Heart left ventricle (tissue), 16 donors: Measurements from ENCODE around the gene NR2F2. TPM values are rescaled to one million over a fixed set of nuclear protein-coding genes. Genes with fewer than 3 reads are reported as not detected.

Source experiments
- ATAC-seq, 4 donors: fragments of 200-7000 bp; cut with Tn5 transposase; one replicate each; pipeline ENCODE4 v1.9.1; 2020 to 2022; ENCODE audit warnings: moderate library complexity in 4 of 4, mild to moderate bottlenecking in 3 of 4, moderate number of reproducible peaks in 1 of 4
- DNase-seq, 5 donors: peaks; one replicate each; pipeline ENCODE4 v3.0.0-alpha.2; 2020
- H3K27ac ChIP-seq, 12 donors: fragments of 200-600 bp; sonication (generic) in 4 of 12; one replicate each; pipeline versions ENCODE4 v1.5.0 to v1.8.0; 2016 to 2022; ENCODE audit warnings: mild to moderate bottlenecking in 2 of 12
- H3K27me3 ChIP-seq, 9 donors: fragments of 200-600 bp; sonication (generic) in 2 of 9; one replicate each; pipeline versions ENCODE4 v1.5.1 to v1.8.0; 2016 to 2022; ENCODE audit warnings: mild to moderate bottlenecking in 3 of 9
- H3K36me3 ChIP-seq, 9 donors: fragments of 200-600 bp; sonication (generic) in 2 of 9; one replicate each; pipeline versions ENCODE4 v1.5.0 to v1.8.0; 2018 to 2022; ENCODE audit warnings: mild to moderate bottlenecking in 2 of 9
- H3K4me1 ChIP-seq, 12 donors: fragments of 200-600 bp; sonication (generic) in 4 of 12; one replicate each; pipeline versions ENCODE4 v1.5.0 to v1.8.0; 2016 to 2022; ENCODE audit warnings: mild to moderate bottlenecking in 3 of 12
- H3K4me3 ChIP-seq, 12 donors: fragments of 200-600 bp; sonication (generic) in 4 of 12; one replicate each; pipeline versions ENCODE4 v1.5.0 to v1.8.0; 2017 to 2022; ENCODE audit warnings: mild to moderate bottlenecking in 9 of 12, moderate library complexity in 4 of 12
- H3K9me3 ChIP-seq, 12 donors: fragments of 200-600 bp; sonication (generic) in 4 of 12; one replicate each; pipeline versions ENCODE4 v1.5.0 to v1.8.0; 2016 to 2022; ENCODE audit warnings: mild to moderate bottlenecking in 1 of 12
- CTCF ChIP-seq, 12 donors: fragments of 200-600 bp; sonication (generic) in 4 of 12; IDR thresholded peaks; one replicate each; pipeline versions ENCODE4 v1.5.0 to v1.8.0; 2018 to 2022; ENCODE audit warnings: antibody characterized with exemption in 12 of 12, mild to moderate bottlenecking in 5 of 12
- POLR2A ChIP-seq, 2 donors: fragments of 450-650 bp; IDR thresholded peaks; one replicate each; pipeline ENCODE4 v1.6.1; 2017; ENCODE audit warnings: antibody characterized with exemption in 2 of 2, mild to moderate bottlenecking in 2 of 2, moderate library complexity in 2 of 2
- whole genome bisulfite sequencing, 4 donors: extraction: QIAGEN DNeasy Blood & Tissue Kit in 2 of 4; methylation state at CpG; one replicate each; pipeline versions ENCODE4 v1.1.5 to v1.1.7; 2013 to 2018; 5-methylcytosine and 5-hydroxymethylcytosine counted together
- intact Hi-C, 10 donors: fragments of 100-400 bp; cut with DNase I; formaldehyde crosslinking; loops; one replicate each; pipeline versions ENCODE4 v1.11.1 to v1.14.2; 2022
- polyA plus RNA-seq, 2 donors: library from polyadenylated mRNA; stranded (reverse); fragments of 200-250 nt; gene quantifications; one replicate each; pipeline ENCODE4 v1.2.3, GENCODE V29; 2013
- total RNA-seq, 9 donors: library from RNA; depleted of rRNA in 2 of 9; stranded (reverse); fragments of >200 nt in 2 of 9; fragmentation: NEBNext Ultra II Directional in 3 of 9; extraction: Animal tissue kit (Norgen Biotek cat#: 25700) in 3 of 9; gene quantifications; one replicate each; pipeline versions ENCODE4 v1.1.0 to v1.2.4, GENCODE V29; 2016 to 2023
- donor health status: ischemic (EF 13 %, LVEDD 7.1; RV severe dilation, severe dysfunction).
- donor health status: healthy with polysubstance abuse.
- donor health status: DM: no; HTN: yes; CAD: no.
- donor health status: DM: no; HTN: no; CAD: no.
- donor health status: ischemic (EF 25% LVEDD 6.9; RV normal size, moderate dysfunction).
- donor health status: ischemic (EF 25% LVEDD 5.7; RV mildly dilated, moderate dysfunction).
- donor health status: healthy.
- donor health status: DM: yes; HTN: yes; CAD: no.
- donor health status: ischemic (EF 35%, LVEDD 5.7; RV mildly dilated, moderate dysfunction).
- donor health status: nonischemic (EF 11% LVEDD 7.7; RV severe dilation, severe dysfunction).
- donor health status: DM: yes; HTN: yes; CAD: no.
- donor health status: PGD.
- donor health status: ischemic (EF 29% LVEDD 5.4; RV normal size, mild dysfunction).
- donor health status: nonischemic (EF 23%, LVEDD 6.1; RV moderate dilation, normal function).

The NR2F2 gene
- total and polyA plus RNA-seq, 11 donors = 11.8 to 22.4 (median 16.1) TPM

DNA sequence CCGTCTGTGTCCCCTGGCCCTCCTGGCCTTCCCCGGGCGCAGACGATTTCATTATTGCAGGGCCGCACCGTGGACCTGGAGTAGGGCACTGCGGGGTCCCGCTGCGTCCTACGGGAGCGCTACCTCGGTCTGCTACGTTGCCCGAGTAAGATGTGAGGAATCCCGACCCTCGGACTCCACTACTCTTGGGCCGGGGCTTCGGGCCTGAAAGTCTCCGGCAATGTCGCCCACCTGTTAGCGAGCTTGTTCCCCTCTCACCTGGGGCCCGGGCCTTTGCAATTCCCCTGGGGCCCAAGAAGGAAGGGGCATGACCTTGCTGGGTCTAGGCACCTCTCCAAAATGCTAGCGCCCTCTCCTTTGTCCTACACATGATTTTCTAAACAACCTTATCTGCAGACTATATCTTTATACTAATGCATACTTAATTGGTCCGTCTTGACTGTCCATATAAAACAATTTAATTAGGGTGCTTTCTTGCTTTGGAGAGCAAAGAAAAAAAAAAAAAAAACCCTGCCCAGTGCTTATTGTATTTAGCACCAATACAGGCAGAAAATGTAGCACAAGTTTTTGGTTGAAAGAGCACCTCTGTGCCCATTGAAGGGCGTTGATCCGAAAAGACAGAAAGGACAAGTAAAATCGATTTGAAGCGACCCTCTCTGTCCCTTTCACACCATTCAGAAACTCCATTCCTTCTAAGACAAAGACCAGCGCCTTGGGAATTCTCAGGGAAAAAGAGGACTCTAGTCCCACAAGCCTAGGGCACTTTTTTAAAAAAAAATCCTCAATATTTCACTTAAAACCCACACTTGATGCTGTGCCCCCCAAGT is 7.0 kb upstream of the NR2F2 start:
- ATAC-seq (no peak), DNase-seq (no peak)
- Histone ChIP-seq H3K36me3 (no peaks in the 10 kb centered on the region), H3K4me3 (peak overlapping the region in 11 of 12 donors; percentile 18 to 91 (median 77)), H3K4me1 (peaks cover 0 to 25% (median 5%) of the 10 kb centered on the region in 12 donors), H3K9me3 (no peaks in the 10 kb centered on the region), H3K27me3 (peaks cover 3 to 92% (median 69%) of the 10 kb centered on the region in 9 donors), H3K27ac (peak overlapping the region; percentile 66 to 90 (median 82))
- TF ChIP-seq POLR2A (IDR thresholded peaks at IDR 0.05) (no peak), CTCF (IDR thresholded peaks at IDR 0.05) (no peak)
- WGBS, 4 donors = 41 to 68% (median 52%) methylated on average over 29 of the region's 29 CpGs
- intact Hi-C loops = loop anchor here in 5 of 10 donors (10.0 kb wide), 8 partner anchors 159 to 1299 kb away; no protein-coding TSS in a partner anchor

DNA sequence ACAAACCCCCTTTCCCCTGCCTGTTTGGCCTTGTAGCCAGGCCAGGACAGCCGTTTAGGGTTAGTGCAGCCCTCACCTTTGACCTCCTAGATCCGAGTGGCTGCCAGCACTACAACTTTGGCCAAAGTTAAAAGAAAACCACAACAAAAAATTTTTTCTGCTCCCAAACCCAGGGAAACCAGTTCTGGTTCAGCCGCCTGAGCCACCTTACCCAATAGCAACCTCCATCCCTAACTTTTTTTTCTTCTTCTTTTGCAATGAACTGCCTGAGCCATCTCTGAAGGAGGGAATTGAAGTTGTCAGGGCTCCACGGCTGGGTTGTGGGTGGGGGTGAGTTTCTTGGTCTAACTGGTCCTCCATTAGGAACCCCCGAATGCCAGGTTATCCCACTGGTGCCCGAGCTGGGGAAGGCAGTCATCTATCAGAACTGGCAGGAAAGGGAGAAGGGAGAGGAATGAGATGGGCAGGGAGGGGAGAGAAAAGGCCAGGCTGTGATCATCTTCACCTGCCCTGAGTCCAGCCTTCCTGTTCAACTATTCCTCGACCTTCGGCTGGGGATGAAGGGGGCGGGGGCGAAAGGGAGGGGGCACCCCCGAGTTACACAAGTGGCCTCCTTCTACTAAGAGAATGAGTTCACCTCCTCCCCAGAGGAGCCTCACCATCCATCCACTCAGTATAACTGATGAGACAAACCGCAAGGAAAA is 6.2 kb upstream of the NR2F2 start:
- no peak for TF ChIP-seq POLR2A (IDR thresholded peaks at IDR 0.05)
- TF ChIP-seq CTCF (IDR thresholded peaks at IDR 0.05) = no peak
- DNase-seq (no peak), ATAC-seq (no peak)
- Histone ChIP-seq H3K27me3 (peaks cover 3 to 98% (median 60%) of the 10 kb centered on the region in 9 donors), H3K36me3 (no peaks in the 10 kb centered on the region), H3K4me3 (peak overlapping the region in 10 of 12 donors; percentile 12 to 91 (median 78)), H3K9me3 (no peaks in the 10 kb centered on the region), H3K4me1 (peaks cover 0 to 25% (median 5%) of the 10 kb centered on the region in 12 donors), H3K27ac (peak overlapping the region; percentile 66 to 90 (median 82))
- intact Hi-C loops = loop anchor here in 5 of 10 donors (10.0 kb wide), 8 partner anchors 160 to 1300 kb away; no protein-coding TSS in a partner anchor
- WGBS, 4 donors = 26 to 34% (median 30%) methylated on average over 12 of the region's 12 CpGs

DNA sequence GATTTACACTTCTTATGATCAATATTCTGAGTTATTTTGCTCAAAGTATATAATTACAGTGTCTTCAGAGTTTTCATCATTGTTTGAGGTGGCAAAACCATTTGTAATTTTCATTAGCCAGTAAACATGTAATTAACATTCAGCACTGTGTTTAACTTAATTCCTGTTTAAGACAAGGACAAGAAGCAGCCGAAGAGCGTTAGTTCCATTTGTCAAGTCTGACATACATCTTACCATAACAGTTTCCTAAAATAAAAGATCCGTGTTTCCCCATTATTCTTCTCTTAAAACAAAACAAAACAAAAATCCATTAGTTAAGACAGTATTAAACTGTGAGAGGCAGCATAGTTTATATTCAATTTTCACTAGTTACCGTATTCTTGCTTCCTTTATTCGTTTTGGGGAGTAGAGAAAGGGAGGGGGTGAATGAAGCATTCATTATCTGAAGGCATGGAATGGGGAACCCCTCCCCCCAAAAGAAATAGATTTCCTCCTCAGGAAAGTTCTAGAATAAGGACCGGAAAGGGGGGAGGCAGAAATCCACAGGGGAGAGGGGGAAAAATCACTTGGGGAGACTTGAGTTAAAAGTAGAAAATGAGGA is 5.5 kb upstream of the NR2F2 start:
- H3K4me1 ChIP-seq = peaks cover 0 to 32% (median 7%) of the 10 kb centered on the region in 12 donors
- intact Hi-C loops = loop anchor here in 5 of 10 donors (5.0 to 10.0 kb wide), 9 partner anchors 160 to 1300 kb away; no protein-coding TSS in a partner anchor
- ATAC-seq = no peak
- H3K27ac ChIP-seq = peak overlapping the region; percentile 66 to 90 (median 82)
- TF ChIP-seq CTCF (IDR thresholded peaks at IDR 0.05) (no peak), POLR2A (IDR thresholded peaks at IDR 0.05) (no peak)
- H3K27me3 ChIP-seq = peaks cover 3 to 98% (median 56%) of the 10 kb centered on the region in 9 donors
- no peak for DNase-seq
- WGBS, 4 donors = 16 to 33% (median 23%) methylated on average over 6 of the region's 6 CpGs
- H3K4me3 ChIP-seq = peak overlapping the region in 11 of 12 donors; percentile 32 to 91 (median 77)
- no peaks in the 10 kb centered on the region for H3K9me3 ChIP-seq
- H3K36me3 ChIP-seq = no peaks in the 10 kb centered on the region
